HTR-8/SVneo (cell line): ENCODE measurements around the gene PLEKHA7.
"Not testable (repeated sequence)": the region's sequence is repeated elsewhere in the genome, so short reads cannot be mapped to it uniquely, and the experiment has no call there.

ENCODE experiments used
- DNase-seq: peaks from one replicate; pipeline ENCODE4 v3.0.0; 2011; ENCODE audit warnings: low spot score, mixed read lengths; ENCODE audit not compliant: insufficient read length
- FAIRE-seq: peaks from 2 replicates; lab custom pipeline; 2011; peaks lifted over from hg19 to GRCh38; lab: Jason Lieb, UNC

Gene PLEKHA7

GRCh38 chr11:16979703-16980622 lies 34.3 kb downstream of the PLEKHA7 start:
- FAIRE-seq, result no peak
- no peak for DNase-seq

GRCh38 chr11:16977994-16978315 lies 36.3 kb downstream of the PLEKHA7 start:
- no peak for DNase-seq
- no peak for FAIRE-seq

DNA sequence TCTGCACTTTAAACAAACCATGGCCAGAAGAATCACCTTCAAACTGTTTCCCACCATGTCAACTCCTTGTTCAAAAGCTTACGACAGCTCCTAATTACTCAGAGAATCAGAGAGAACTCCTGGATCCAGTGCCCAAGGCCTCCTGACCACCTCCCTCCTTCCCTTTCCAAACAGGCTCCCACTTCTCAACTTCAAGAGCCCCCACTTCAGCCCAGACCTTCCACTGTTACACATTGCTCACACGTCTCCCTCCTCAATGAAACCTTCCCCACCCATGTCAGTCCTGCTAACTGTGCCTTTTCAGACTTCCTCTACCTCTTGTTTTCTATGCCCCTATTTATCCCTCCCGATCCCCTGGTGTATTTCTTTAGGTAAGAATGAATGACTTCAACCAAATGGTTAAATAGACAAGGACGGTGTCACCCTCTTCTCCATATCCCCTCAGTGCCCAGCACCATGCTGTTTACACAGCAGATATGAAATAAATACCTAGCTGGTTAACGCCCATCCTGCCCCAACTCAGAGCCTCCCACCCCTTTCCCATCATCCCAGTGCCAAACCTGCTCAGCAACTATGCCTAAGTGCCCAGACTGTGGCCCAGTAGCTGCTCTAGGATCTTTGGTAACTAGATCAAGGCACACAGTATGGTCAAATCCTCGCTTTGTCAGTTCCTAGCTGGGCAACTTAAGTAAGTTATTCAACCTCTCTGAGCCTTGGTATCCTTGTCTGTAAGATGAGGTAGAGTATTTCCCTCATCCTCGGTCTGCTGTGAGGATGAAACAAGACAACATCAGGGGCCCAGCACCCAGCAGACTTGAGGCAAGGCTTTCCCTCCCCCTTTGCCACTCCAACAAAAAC lies 36.8 kb downstream of the PLEKHA7 start:
- no peak for DNase-seq
- no peak for FAIRE-seq

- FAIRE-seq, result no peak
- no peak for DNase-seq
These were observed 37.8 kb downstream of the PLEKHA7 start for GRCh38 chr11:16976379-16976778.

DNA sequence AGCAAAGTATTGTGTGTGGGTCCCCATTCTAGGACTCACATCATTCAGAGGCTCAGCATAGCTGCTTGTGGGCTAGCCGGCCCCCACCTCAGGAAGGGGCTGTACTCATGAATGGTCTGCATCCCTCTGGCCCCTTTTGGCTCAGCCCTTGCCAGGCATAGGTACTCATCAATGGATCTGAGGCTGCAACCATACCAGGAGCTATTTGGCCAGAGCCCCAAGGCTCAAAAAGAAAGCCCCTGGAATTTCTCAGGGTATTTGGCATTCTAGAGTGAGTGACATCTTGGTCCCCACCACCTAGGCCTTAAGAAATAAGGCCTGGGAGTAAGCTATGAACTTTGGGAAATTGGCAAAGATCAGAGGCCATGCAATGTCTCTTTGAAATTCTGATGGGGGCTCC lies 38.3 kb downstream of the PLEKHA7 start:
- DNase-seq (no peak), FAIRE-seq (no peak)

DNA sequence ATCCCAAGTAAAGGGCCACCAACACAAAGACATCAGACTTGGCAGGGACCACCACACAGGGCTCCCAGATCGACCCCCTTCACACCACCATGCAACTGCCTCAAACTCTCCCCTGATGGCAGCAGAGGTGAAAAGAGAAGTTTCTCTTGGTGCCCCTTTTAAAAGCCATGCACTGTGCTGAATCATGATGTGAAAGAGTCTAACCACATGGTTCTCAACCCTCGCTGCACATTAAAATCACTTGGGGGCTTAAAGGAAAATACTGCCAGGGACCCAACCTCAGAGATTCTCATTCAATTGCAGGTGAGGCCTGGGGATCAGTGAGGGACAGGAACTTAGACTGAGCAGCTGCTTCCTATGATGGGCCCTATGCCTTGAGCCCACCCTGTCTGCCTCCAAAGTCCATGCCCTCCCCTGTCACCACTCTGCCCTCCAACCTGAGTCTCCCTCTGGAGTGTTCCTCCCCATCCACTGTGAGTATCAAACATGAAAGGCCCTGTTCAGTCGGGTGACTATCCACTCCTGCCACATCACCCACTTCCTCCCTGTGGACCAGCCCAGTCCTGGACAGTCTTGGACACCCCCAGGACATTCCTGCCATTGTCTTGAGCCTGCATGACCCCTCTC lies 40.8 kb downstream of the PLEKHA7 start:
- no peak for DNase-seq
- FAIRE-seq, result no peak

DNA sequence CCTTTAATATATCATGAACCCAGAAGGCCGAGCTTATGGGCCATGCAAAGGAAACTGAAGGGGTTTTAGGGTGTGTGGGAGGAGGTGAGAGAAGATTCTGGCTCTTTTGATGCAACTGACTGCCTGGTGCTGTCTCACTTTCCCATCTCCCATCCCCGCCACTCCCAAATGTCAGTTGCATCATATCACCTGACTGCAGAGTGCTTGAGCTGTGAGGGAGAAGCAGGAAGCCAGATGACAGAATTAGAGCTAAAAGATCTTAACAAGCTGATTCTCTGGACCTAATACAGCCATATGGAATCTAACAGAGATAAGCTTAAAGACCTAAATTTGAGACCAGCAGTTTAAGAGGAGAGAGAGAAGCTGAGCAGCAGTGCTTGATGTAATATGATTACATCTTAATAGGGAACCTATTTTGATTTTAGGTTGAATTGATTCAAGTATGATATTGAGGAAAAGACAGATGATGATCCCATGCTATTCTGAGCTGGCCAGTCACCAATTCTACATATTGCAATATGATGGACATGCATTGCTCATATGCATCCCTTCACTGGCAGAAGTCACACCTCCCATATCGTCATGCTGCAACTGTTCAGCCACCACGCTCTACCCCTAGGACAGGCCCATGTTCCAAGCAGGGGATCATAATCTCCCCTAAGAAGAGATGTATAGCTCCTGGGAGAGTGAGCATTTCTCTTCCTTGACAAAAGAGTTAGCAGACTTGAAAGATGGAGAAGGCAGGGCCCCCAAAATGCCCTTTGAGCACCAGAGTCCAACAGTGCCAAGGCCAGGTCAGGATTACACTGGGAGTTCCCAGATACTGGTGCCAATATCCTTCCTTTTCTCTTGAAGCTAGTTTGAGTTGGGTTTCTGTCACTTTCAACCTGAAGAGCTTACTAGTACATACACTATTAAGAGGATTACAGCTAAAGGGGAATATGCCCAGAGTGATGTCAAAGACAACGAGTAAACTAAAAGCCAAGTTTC lies 44.9 kb downstream of the PLEKHA7 start:
- FAIRE-seq, result no peak
- DNase-seq, result no peak

DNA sequence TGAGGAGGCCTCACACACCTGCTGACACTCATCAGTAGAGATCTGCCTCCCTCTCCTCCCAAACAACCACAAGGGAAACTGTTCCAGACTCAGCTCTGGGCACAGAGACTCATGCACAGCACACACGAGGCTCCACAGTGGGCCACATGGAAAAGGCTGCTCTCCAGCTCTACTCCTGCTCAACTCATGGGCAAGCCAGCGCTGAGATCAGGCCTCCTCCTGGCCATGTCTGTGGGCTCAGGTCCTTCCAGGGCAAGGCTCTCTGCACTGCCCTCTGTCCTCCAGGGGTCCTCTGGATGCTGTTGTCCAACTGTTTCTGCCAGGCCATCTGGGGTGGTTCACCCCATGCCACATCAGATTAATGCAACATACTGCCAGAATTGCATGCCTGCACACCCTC lies 46.0 kb downstream of the PLEKHA7 start:
- FAIRE-seq (no peak), DNase-seq (no peak)

DNA sequence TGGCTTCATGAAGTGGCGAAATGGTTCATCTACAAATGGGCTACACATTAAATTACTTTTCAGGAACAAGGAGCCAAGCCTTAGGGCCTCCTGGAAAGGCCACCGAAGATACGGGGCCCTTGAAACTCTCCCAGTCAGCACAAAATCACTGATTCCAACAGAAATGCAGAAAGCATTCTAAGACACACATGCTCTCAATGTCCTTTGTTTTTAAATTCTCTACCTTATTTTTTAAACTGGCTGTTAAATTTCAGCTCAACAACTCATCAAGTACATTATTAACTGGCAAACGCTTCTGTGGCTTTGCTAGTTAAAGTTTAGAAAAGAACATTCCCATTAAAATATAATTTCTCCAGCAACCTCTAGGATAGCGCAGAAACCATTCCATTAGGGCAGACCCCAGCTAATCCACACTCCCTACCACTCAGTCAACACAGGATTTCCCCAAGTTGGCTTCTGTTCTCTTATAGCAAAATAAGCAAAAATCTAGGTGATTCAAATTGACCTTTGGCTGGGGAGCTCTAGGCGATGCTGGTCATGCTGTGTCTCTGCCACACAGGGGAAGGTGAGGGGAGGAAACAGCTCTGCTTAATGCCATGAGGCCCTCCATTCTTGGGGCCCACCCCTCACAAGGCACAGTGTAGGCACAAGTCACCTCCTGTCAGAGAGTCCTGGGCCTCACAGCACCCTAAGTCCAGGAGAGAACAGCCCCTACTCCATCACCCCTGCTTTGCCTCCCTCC lies 47.1 kb downstream of the PLEKHA7 start:
- DNase-seq (no peak), FAIRE-seq (no peak)

DNA sequence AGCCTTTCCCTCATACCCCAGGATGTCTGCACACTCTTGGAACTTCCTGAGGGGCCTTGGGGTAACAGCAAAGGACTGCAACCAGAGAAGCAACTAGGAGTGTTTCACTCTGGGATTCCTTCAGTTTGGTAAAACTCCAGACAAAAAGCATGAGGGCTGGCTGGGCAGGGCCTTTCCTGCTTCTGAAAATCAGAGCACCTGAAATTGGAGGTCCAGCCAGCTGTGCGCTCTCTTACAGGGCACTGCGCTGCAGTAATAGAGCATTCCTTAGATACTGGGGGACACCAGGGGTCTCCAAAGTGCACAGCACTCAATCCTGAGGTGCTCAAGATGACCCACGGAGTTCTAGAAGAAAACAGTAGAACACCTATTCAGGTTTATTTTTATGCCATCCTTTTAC lies 49.7 kb downstream of the PLEKHA7 start:
- DNase-seq (no peak), FAIRE-seq (no peak)

DNA sequence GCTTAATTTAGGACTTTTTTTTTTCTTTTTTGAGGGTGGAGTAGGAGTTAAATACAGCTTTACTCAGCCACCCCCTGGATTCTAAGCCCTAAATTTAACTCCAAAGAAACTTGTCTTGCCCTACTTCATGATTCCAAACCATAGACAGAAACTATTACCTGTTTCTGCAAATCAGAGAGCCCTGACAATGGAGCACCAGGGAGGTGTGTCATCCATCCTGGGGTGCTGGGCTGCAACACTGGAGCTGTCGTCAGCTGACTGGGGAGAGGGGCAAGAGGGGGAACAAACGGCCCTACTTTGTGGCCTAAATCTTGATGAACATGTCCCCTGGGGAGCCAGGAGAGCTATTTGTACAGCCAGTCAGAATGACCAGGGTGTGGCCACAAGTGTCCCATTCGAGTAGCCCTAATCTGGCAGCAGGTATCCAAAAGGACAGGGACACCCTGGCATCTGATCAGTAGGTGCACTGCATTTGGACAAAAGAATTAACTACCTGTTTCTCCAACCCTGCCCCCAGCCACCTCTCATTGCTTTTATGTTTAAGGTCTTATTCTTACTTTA lies 50.8 kb downstream of the PLEKHA7 start:
- no peak for FAIRE-seq
- no peak for DNase-seq

DNA sequence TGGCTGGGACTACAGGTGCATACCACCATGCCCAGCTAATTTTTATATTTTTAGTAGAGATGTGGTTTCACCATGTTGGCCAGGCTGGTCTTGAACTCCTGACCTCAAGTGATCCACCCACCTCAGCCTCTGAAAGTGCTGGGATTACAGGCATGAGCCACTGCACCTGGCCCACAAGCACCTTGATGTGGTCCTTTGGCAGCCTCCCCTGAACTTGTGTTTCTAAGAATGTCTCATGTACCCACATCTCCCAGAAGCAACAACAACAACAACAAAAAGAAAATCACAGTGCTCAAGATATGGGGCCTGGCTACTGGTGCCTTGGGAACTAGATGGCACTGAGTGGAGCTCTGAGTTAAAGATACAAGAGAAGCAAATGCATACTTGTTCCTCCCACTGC lies 51.6 kb downstream of the PLEKHA7 start:
- FAIRE-seq, DNase-seq: not testable (repeated sequence)

DNA sequence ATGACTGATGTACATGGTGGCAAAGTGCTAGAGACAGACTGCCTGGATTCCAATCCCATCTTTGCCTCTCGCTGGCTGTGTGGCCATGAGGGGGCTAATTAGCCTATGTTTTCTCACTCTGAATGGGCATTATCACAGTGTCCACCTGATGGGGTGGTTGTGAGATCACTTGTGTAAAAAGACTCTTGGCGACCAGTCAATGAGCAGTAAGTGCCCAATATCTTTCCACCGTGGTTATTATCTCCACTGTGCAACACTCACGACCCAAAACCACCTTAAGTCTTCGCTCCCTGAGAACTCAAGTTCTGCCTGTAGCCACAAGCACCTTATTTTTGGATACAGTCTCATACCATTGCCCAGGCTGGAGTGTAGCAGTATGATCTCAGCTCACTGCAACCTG lies 52.1 kb downstream of the PLEKHA7 start:
- DNase-seq, result no peak
- no peak for FAIRE-seq

DNA sequence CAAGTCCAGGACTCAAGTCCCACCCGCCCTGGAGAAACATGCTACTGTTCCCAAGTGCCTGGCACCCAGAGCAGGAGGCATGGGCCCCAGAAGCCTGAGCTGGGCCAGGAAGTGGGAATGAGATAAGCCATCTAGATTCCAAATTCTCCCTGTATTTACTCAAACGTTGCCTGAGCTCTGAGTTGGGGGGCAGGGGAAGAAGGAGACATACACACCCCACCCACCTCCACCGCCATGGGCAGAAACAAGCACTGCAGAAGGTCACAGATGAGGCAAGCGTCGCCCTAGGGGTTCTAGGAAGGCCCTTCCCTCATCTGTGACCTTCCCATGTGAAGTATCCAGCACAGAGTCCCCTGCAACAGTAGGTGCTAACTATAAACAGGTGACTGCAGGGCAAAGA lies 54.0 kb downstream of the PLEKHA7 start:
- no peak for DNase-seq

GRCh38 chr11:16959602-16960001 lies 54.6 kb downstream of the PLEKHA7 start:
- DNase-seq (no peak), FAIRE-seq (no peak)

More for the DNA sequence above, 54.0 kb downstream of the PLEKHA7 start:
- no peak for FAIRE-seq

- FAIRE-seq (no peak), DNase-seq (no peak)
These were observed 55.4 kb downstream of the PLEKHA7 start for GRCh38 chr11:16958833-16959232.

DNA sequence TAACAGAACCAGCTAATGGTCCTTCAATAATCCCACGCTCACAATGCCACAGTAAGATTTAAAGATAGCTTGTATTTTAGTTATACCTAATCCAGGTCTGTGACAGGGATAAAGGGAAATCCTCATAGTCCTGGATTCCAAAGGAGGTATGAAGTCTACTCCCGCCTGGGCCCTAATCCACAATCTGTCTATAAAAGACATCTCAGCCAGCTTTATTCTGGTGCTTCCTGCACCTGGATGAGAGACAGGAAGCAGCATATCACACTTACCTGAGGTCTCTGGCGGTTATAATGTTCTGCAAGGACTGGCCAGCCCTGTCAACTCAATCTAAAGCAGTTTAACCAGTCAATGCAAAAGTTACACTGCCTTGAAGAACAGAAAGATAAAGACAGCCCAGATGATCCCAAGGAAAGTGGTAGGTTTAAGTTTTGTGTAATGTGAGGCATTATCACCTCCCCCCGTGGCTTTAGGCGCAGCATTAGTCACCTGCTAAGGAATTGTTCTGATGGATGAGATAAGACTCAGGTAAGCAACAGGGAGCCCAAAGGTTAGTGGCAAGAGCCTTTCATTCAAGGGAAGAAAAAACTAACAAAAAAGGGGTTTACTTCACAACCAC lies 57.6 kb downstream of the PLEKHA7 start:
- no peak for DNase-seq
- no peak for FAIRE-seq

DNA sequence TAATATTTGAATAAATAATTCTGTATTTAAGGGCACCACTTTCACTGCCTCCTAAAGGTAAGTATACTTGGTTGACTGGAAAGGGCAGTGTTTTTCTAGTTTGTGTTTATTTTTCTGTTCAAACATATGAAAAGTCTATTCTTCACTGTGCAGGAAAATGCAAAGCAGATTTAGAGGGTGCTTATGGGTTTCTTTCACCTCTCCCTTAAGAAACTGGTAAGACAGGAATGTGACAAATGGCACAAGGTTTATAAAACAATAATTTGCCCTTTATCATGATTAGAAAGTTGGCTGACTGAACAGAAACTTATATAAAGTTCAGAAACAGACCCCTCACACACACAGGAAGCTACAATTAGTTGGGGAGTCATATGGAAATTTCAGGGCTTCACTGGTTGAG lies 60.6 kb downstream of the PLEKHA7 start:
- FAIRE-seq, result no peak

More for the DNA sequence above, 60.6 kb downstream of the PLEKHA7 start:
- DNase-seq, result no peak
